Osteoblast (primary cell): ENCODE data around the gene ADAM15. TPM values are rescaled to one million over a fixed set of nuclear protein-coding genes. Genes with fewer than 3 reads are reported as not detected.
A peak's percentile ranks its signal among the peaks of the same experiment; 100 is the strongest.

ENCODE experiments used
- DNase-seq: peaks from one replicate; pipeline ENCODE4 v3.0.0; 2011; ENCODE audit warnings: low spot score, mixed read lengths; ENCODE audit not compliant: insufficient read length; ENCODE audit errors: missing footprints
- H2AFZ ChIP-seq: 2 replicates; pipeline ENCODE4 v1.6.0; 2011; ENCODE audit warnings: mild to moderate bottlenecking, low read length
- H3K27ac ChIP-seq: 2 replicates; pipeline ENCODE4 v1.5.1; 2011; ENCODE audit warnings: mild to moderate bottlenecking, low read depth, low read length, moderate library complexity
- H3K27me3 ChIP-seq: 2 replicates; pipeline ENCODE4 v1.6.0; 2012; ENCODE audit warnings: mild to moderate bottlenecking, control low read depth, inconsistent platforms, low read length, moderate library complexity; ENCODE audit not compliant: insufficient read depth
- H3K36me3 ChIP-seq: 2 replicates; pipeline ENCODE4 v1.5.1; 2011; ENCODE audit warnings: mild to moderate bottlenecking, low read length, control low read depth, moderate library complexity; ENCODE audit not compliant: insufficient read depth
- H3K4me1 ChIP-seq: 2 replicates; pipeline ENCODE4 v1.5.1; 2011; ENCODE audit warnings: mild to moderate bottlenecking, low read length, control low read depth, moderate library complexity; ENCODE audit not compliant: insufficient read depth
- H3K4me2 ChIP-seq: 2 replicates; pipeline ENCODE4 v1.6.0; 2011; ENCODE audit warnings: mild to moderate bottlenecking, low read length; ENCODE audit not compliant: insufficient read depth
- H3K4me3 ChIP-seq: fragments of 200-600 bp; sonication (generic); 3 replicates; pipeline ENCODE4 v1.5.1; 2012; ENCODE audit warnings: mild to moderate bottlenecking, low read length, inconsistent platforms; ENCODE audit not compliant: insufficient read depth
- H3K79me2 ChIP-seq: 2 replicates; pipeline ENCODE4 v1.6.0; 2012; ENCODE audit warnings: mild to moderate bottlenecking, low read length, control low read depth, inconsistent platforms; ENCODE audit not compliant: insufficient read depth
- H3K9me3 ChIP-seq: 2 replicates; pipeline ENCODE4 v1.5.1; 2011; ENCODE audit warnings: low read depth, low read length, control low read depth
- H4K20me1 ChIP-seq: 2 replicates; pipeline ENCODE4 v1.6.0; 2012; ENCODE audit warnings: mild to moderate bottlenecking, low read length, control low read depth; ENCODE audit not compliant: insufficient read depth
- total RNA-seq: library from RNA; depleted of rRNA; stranded (reverse); fragments of >200 nt; gene quantifications from 2 replicates; pipeline ENCODE4 v1.2.3, GENCODE V29; 2012
- TF ChIP-seq, protein P1 (sequence below): IDR thresholded peaks from 2 replicates; pipeline ENCODE4 v1.5.1; 2011; ENCODE audit warnings: mild to moderate bottlenecking, low read depth, low read length, moderate library complexity; ENCODE audit errors: extremely low read depth

ADAM15 gene
- total RNA-seq, 1 donor: 101 TPM

DNA sequence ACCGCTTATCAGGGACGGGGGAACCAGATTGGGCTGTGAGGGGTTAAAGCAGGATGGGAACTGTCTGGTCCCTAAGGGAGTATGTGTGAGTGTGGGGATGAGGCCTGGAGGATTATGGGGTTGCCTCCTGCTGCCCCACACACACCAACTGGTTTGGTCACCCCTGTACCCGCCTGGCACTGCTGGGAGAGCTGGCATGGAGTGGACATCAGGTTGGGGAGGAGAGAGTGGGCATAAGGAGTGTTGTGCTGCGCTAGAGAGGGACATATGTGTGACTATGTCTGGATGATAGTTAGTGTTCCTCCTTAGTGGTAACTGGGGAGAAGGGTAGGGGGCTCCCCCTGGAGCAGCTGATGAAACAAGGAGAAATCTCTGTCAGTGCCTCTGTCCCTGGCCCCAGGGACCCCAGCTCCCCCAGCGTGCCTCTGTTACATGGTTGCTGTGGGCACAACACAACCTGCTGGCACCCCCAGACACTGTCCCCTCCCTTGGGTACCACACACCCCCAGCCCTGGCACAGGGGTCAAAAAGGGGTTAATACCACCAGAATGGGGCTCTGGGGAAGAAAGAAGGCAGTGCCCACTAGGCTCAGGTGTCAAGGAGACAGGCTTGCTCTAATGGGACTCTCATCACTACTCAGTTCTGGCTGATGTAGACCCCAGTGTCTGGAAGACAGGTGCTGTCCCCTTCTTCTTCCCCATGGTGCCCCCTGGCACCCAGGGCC lies 46.6 kb upstream of the ADAM15 start:
- no peaks in the 10 kb centered on the region for H3K36me3 ChIP-seq
- H3K9me3 ChIP-seq: no peaks in the 10 kb centered on the region

DNA sequence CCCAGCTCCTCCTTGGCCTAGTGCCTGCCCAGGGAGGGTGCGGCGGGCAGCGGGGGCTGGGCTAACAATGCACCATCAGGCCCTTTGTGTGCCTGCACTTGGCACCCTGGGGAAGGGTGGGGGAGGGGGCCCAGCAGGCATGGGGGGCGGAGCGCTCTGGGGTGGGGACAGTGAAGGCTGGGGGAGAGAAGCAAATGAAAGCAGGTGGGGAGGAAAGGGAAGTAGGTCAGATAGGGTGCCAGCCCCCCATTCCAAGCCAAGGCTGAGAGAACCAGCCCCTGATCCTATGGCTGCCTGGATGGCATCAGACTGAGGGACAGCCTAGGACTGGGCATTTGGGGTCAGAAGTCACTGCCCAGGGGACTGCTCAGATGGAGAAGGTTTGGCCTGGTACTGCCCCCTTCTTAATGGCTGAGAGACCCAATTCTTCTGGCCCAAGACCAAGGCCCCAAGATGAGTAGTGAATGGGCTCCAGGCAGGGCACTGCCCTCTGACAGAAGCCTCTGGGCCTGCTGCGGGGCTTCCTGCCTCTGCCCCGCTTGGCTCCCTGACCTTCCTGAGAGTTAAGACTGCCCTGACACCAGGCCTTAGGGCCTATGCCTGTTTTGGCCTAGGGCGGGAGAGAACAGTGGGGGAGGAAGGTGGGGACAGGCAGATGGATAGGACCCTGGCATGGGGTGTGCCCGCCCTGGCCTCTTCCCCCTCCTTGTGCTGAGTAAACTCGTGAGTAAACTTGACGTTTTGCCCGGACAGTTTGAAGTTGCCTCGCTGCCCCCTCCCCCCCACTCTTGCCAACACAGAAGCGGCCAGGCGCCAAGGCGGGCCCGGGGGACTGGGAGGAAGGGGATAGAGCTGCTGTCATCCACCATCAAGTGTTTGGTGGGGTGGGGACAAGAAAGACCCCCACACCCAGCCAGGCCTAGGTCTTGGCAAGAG lies 45.8 kb upstream of the ADAM15 start:
- DNase-seq: peak; percentile 96
- TF ChIP-seq, protein P1, sequence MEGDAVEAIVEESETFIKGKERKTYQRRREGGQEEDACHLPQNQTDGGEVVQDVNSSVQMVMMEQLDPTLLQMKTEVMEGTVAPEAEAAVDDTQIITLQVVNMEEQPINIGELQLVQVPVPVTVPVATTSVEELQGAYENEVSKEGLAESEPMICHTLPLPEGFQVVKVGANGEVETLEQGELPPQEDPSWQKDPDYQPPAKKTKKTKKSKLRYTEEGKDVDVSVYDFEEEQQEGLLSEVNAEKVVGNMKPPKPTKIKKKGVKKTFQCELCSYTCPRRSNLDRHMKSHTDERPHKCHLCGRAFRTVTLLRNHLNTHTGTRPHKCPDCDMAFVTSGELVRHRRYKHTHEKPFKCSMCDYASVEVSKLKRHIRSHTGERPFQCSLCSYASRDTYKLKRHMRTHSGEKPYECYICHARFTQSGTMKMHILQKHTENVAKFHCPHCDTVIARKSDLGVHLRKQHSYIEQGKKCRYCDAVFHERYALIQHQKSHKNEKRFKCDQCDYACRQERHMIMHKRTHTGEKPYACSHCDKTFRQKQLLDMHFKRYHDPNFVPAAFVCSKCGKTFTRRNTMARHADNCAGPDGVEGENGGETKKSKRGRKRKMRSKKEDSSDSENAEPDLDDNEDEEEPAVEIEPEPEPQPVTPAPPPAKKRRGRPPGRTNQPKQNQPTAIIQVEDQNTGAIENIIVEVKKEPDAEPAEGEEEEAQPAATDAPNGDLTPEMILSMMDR: no peak
- H2AFZ ChIP-seq: no peak overlapping the region

More for the DNA sequence above, 46.6 kb upstream of the ADAM15 start:
- peaks cover 34% of the 10 kb centered on the region for H3K4me1 ChIP-seq
- H3K27me3 ChIP-seq: no peaks in the 10 kb centered on the region
- peak overlapping the region; percentile 89 for H3K4me3 ChIP-seq
- peak overlapping the region; percentile 58 for H3K27ac ChIP-seq
- H3K79me2 ChIP-seq: peaks cover 69% of the 10 kb centered on the region
- TF ChIP-seq, protein P1: no peak
- no peak overlapping the region for H2AFZ ChIP-seq
- peak; percentile 59 for DNase-seq
- H3K4me2 ChIP-seq: peak overlapping the region; percentile 76
- H4K20me1 ChIP-seq: peaks cover 28% of the 10 kb centered on the region

DNA sequence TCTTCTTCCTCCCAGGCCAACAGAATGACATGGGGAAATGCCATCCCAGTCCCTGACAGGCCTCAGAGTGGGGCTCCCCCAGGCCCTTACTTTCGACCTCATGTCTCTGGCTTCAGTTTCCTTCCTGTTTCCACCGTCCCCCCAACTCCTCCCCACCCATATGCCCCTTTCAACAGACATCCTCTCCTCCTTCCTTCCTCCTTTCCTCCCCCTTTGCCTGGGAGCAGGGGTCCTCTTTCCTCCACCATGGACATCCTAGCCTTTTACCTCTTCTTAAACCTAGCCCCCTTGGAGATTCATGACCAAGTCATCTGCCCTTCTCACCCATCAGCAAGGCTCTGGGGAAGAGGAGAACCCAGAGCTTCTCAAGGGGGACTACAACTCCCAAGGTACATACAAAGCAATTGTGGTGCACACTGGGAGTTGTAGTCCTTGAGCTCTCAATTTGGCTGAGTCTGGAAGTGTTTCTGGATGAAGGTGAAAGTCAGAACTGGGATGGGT lies 44.5 kb upstream of the ADAM15 start:
- Histone ChIP-seq H3K4me1 (peaks cover 25% of the 10 kb centered on the region), H3K4me3 (no peak overlapping the region), H3K4me2 (no peak overlapping the region), H4K20me1 (peaks cover 28% of the 10 kb centered on the region), H3K9me3 (no peaks in the 10 kb centered on the region), H3K36me3 (no peaks in the 10 kb centered on the region), H3K79me2 (peaks cover 85% of the 10 kb centered on the region), H2AFZ (no peak overlapping the region), H3K27ac (no peak overlapping the region), H3K27me3 (no peaks in the 10 kb centered on the region)
- peak; percentile 84 for DNase-seq
- TF ChIP-seq, protein P1: no peak

More for the DNA sequence above, 45.8 kb upstream of the ADAM15 start:
- Histone ChIP-seq H3K27ac (peak overlapping the region; percentile 53), H3K9me3 (no peaks in the 10 kb centered on the region), H3K4me1 (peaks cover 25% of the 10 kb centered on the region), H4K20me1 (peaks cover 28% of the 10 kb centered on the region), H3K79me2 (peaks cover 77% of the 10 kb centered on the region), H3K36me3 (no peaks in the 10 kb centered on the region), H3K4me3 (peak overlapping the region; percentile 89), H3K27me3 (no peaks in the 10 kb centered on the region), H3K4me2 (peak overlapping the region; percentile 10)
